Measurements from ENCODE around the gene PDP2.
A peak's percentile ranks its signal among the peaks of the same experiment; 100 is the strongest.

DNA sequence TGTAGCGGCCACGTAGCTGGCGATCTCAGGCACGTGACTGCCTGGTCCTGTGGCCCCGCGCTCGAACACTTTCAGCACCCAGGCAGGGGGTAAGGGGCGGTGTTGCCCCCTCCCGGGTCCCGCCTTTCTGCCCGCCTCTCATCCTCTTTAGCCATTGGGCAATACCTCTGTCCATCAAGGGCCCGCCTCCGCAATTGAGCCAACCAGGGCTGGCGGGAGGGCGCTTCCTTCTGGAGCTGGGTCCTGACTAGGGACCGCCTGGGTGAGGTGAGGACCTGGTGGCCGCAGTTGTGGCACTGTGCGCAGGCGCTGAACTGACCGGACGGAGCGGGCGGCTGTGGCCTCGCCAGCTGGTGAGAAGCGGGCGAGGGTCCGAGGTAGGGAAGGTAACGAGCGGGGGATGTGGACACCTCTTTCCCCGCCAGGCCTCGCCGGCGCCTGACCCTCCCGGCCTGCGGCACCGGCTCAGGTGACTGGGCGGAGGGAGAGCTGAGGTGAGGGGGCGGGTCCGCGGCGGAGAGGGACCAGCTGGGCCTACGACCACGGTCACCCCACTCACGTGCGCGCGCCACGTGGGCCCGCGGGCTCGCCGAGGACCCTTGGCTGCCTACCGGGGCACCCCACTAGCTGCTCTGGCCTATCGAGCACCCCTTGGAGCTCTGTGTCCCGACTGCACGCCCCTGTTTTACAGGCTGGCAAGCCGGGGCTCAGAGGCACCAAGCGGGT lies at the start of gene PDP2:
- TF ChIP-seq SIN3A (IDR thresholded peaks at IDR 0.05; ENCODE audit: borderline replicate concordance, insufficient read depth, low read length) (0 out of 2 replicates have a peak, but pooled peaks have one; percentile 30), TAF1 (IDR thresholded peaks at IDR 0.05; ENCODE audit: borderline replicate concordance, insufficient read depth, low read length) (0 out of 2 replicates have a peak, but pooled peaks have one; percentile 13), POLR2AphosphoS5 (IDR thresholded peaks at IDR 0.05; ENCODE audit: low read depth, low read length) (peak; percentile 57)
- TF ChIP-seq, protein P1, sequence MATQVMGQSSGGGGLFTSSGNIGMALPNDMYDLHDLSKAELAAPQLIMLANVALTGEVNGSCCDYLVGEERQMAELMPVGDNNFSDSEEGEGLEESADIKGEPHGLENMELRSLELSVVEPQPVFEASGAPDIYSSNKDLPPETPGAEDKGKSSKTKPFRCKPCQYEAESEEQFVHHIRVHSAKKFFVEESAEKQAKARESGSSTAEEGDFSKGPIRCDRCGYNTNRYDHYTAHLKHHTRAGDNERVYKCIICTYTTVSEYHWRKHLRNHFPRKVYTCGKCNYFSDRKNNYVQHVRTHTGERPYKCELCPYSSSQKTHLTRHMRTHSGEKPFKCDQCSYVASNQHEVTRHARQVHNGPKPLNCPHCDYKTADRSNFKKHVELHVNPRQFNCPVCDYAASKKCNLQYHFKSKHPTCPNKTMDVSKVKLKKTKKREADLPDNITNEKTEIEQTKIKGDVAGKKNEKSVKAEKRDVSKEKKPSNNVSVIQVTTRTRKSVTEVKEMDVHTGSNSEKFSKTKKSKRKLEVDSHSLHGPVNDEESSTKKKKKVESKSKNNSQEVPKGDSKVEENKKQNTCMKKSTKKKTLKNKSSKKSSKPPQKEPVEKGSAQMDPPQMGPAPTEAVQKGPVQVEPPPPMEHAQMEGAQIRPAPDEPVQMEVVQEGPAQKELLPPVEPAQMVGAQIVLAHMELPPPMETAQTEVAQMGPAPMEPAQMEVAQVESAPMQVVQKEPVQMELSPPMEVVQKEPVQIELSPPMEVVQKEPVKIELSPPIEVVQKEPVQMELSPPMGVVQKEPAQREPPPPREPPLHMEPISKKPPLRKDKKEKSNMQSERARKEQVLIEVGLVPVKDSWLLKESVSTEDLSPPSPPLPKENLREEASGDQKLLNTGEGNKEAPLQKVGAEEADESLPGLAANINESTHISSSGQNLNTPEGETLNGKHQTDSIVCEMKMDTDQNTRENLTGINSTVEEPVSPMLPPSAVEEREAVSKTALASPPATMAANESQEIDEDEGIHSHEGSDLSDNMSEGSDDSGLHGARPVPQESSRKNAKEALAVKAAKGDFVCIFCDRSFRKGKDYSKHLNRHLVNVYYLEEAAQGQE (IDR thresholded peaks at IDR 0.05; ENCODE audit: insufficient read depth in 1 of 2, low read depth in 2 of 2, low read length in 2 of 2), result 0 out of 4 replicates have a peak, but pooled peaks of 1 of the 2 experiments have one; percentile 18

Measured in PFSK-1 (cell line).